ENCODE results near the gene WRAP73.

WRAP73 gene

GRCh38 chr1:3685222-3685621 is 35.3 kb upstream of the WRAP73 start:
- H2BK5ac ChIP-seq (ENCODE audit: low read length) = no peak overlapping the region
- no peak overlapping the region for H2BK15ac ChIP-seq (replicated peaks; ENCODE audit: low read depth)
- H3K27me3 ChIP-seq (ENCODE audit: insufficient read depth, low read length, poor library complexity) = no peaks in the 10 kb centered on the region
- H3K27ac ChIP-seq (ENCODE audit: low read depth, low read length) = no peak overlapping the region
- no peak overlapping the region for H4K5ac ChIP-seq (ENCODE audit: low read length)
- no peak overlapping the region for H4K8ac ChIP-seq (ENCODE audit: low read depth, low read length)
- H3K23ac ChIP-seq (ENCODE audit: low read length) = no peak overlapping the region
- no peaks in the 10 kb centered on the region for H3K36me3 ChIP-seq (ENCODE audit: control insufficient read depth, insufficient read depth, low read length)
- H3K4me1 ChIP-seq (ENCODE audit: control insufficient read depth, low read depth, low read length) = peaks cover 2% of the 10 kb centered on the region
- no peak overlapping the region for H3K4ac ChIP-seq (ENCODE audit: low read depth, low read length)
- H2AK5ac ChIP-seq (ENCODE audit: low read length) = no peak overlapping the region
- H2BK120ac ChIP-seq (ENCODE audit: low read depth, low read length) = no peak overlapping the region
- H3K79me2 ChIP-seq (ENCODE audit: control insufficient read depth, insufficient read depth, low read length) = no peaks in the 10 kb centered on the region
- H3K4me3 ChIP-seq (ENCODE audit: low read length) = no peak overlapping the region
- DNase-seq = no peak
- H3K9ac ChIP-seq (ENCODE audit: low read length) = no peak overlapping the region
- H3K18ac ChIP-seq (ENCODE audit: low read length) = no peak overlapping the region
- no CpG with 5 or more reads among the region's 14 CpGs for WGBS (ENCODE audit: extremely low coverage, insufficient coverage, low lambda C conversion rate)
- no peak overlapping the region for H3K4me2 ChIP-seq (ENCODE audit: low read length)
- H3K56ac ChIP-seq (ENCODE audit: low read length) = no peak overlapping the region
- H3K79me1 ChIP-seq (ENCODE audit: low read length) = no peaks in the 10 kb centered on the region

- no peak overlapping the region for H3K27ac ChIP-seq (ENCODE audit: low read depth, low read length)
- H2BK120ac ChIP-seq (ENCODE audit: low read depth, low read length) = no peak overlapping the region
- H4K5ac ChIP-seq (ENCODE audit: low read length) = no peak overlapping the region
- H4K8ac ChIP-seq (ENCODE audit: low read depth, low read length) = no peak overlapping the region
- H3K36me3 ChIP-seq (ENCODE audit: control insufficient read depth, insufficient read depth, low read length) = no peaks in the 10 kb centered on the region
- H3K4me2 ChIP-seq (ENCODE audit: low read length) = peak overlapping the region; percentile 52
- no CpG with 5 or more reads among the region's 26 CpGs for WGBS (ENCODE audit: extremely low coverage, insufficient coverage, low lambda C conversion rate)
- peak; percentile 58 for DNase-seq
- peak overlapping the region; percentile 30 for H3K23ac ChIP-seq (ENCODE audit: low read length)
- H3K79me1 ChIP-seq (ENCODE audit: low read length) = no peaks in the 10 kb centered on the region
- no peak overlapping the region for H3K4me3 ChIP-seq (ENCODE audit: low read length)
- no peaks in the 10 kb centered on the region for H3K27me3 ChIP-seq (ENCODE audit: insufficient read depth, low read length, poor library complexity)
- H2BK15ac ChIP-seq (replicated peaks; ENCODE audit: low read depth) = no peak overlapping the region
- H3K9ac ChIP-seq (ENCODE audit: low read length) = peak overlapping the region; percentile 61
- H3K18ac ChIP-seq (ENCODE audit: low read length) = no peak overlapping the region
- H3K4ac ChIP-seq (ENCODE audit: low read depth, low read length) = no peak overlapping the region
- no peak overlapping the region for H2AK5ac ChIP-seq (ENCODE audit: low read length)
- no peaks in the 10 kb centered on the region for H3K79me2 ChIP-seq (ENCODE audit: control insufficient read depth, insufficient read depth, low read length)
- H2BK5ac ChIP-seq (ENCODE audit: low read length) = no peak overlapping the region
- H3K4me1 ChIP-seq (ENCODE audit: control insufficient read depth, low read depth, low read length) = peaks cover 2% of the 10 kb centered on the region
- peak overlapping the region; percentile 73 for H3K56ac ChIP-seq (ENCODE audit: low read length)
Measured at GRCh38 chr1:3683992-3684391, 34.1 kb upstream of the WRAP73 start.

GRCh38 chr1:3683197-3683596 is 33.3 kb upstream of the WRAP73 start:
- H3K27ac ChIP-seq (ENCODE audit: low read depth, low read length) = no peak overlapping the region
- no CpG with 5 or more reads among the region's 1 CpG for WGBS (ENCODE audit: extremely low coverage, insufficient coverage, low lambda C conversion rate)
- H3K9ac ChIP-seq (ENCODE audit: low read length) = no peak overlapping the region
- H3K4me3 ChIP-seq (ENCODE audit: low read length) = no peak overlapping the region
- no peaks in the 10 kb centered on the region for H3K79me1 ChIP-seq (ENCODE audit: low read length)
- no peak overlapping the region for H2BK120ac ChIP-seq (ENCODE audit: low read depth, low read length)
- no peaks in the 10 kb centered on the region for H3K79me2 ChIP-seq (ENCODE audit: control insufficient read depth, insufficient read depth, low read length)
- no peaks in the 10 kb centered on the region for H3K27me3 ChIP-seq (ENCODE audit: insufficient read depth, low read length, poor library complexity)
- H2AK5ac ChIP-seq (ENCODE audit: low read length) = no peak overlapping the region
- no peak overlapping the region for H3K4ac ChIP-seq (ENCODE audit: low read depth, low read length)
- no peak overlapping the region for H2BK5ac ChIP-seq (ENCODE audit: low read length)
- H2BK15ac ChIP-seq (replicated peaks; ENCODE audit: low read depth) = no peak overlapping the region
- no peak overlapping the region for H3K23ac ChIP-seq (ENCODE audit: low read length)
- no peak overlapping the region for H3K4me2 ChIP-seq (ENCODE audit: low read length)
- no peak overlapping the region for H3K56ac ChIP-seq (ENCODE audit: low read length)
- H3K18ac ChIP-seq (ENCODE audit: low read length) = no peak overlapping the region
- H4K5ac ChIP-seq (ENCODE audit: low read length) = no peak overlapping the region
- DNase-seq = no peak
- H3K4me1 ChIP-seq (ENCODE audit: control insufficient read depth, low read depth, low read length) = peaks cover 1% of the 10 kb centered on the region
- H4K8ac ChIP-seq (ENCODE audit: low read depth, low read length) = no peak overlapping the region
- no peaks in the 10 kb centered on the region for H3K36me3 ChIP-seq (ENCODE audit: control insufficient read depth, insufficient read depth, low read length)

- Histone ChIP-seq H2AK5ac (ENCODE audit: low read length) (no peak overlapping the region), H3K9ac (ENCODE audit: low read length) (no peak overlapping the region), H4K5ac (ENCODE audit: low read length) (no peak overlapping the region), H3K18ac (ENCODE audit: low read length) (no peak overlapping the region), H3K56ac (ENCODE audit: low read length) (no peak overlapping the region), H3K4me2 (ENCODE audit: low read length) (no peak overlapping the region), H3K27ac (ENCODE audit: low read depth, low read length) (no peak overlapping the region), H3K27me3 (ENCODE audit: insufficient read depth, low read length, poor library complexity) (no peaks in the 10 kb centered on the region), H2BK5ac (ENCODE audit: low read length) (no peak overlapping the region), H3K36me3 (ENCODE audit: control insufficient read depth, insufficient read depth, low read length) (no peaks in the 10 kb centered on the region), H3K4ac (ENCODE audit: low read depth, low read length) (no peak overlapping the region), H3K4me3 (ENCODE audit: low read length) (no peak overlapping the region), H3K79me1 (ENCODE audit: low read length) (no peaks in the 10 kb centered on the region), H3K4me1 (ENCODE audit: control insufficient read depth, low read depth, low read length) (no peaks in the 10 kb centered on the region), H3K79me2 (ENCODE audit: control insufficient read depth, insufficient read depth, low read length) (no peaks in the 10 kb centered on the region), H2BK120ac (ENCODE audit: low read depth, low read length) (no peak overlapping the region), H2BK15ac (replicated peaks; ENCODE audit: low read depth) (no peak overlapping the region), H3K23ac (ENCODE audit: low read length) (no peak overlapping the region), H4K8ac (ENCODE audit: low read depth, low read length) (no peak overlapping the region)
- WGBS (ENCODE audit: extremely low coverage, insufficient coverage, low lambda C conversion rate) = no CpG with 5 or more reads among the region's 27 CpGs
- no peak for DNase-seq
Measured at GRCh38 chr1:3681898-3682806, 32.2 kb upstream of the WRAP73 start.

- Histone ChIP-seq H2BK120ac (ENCODE audit: low read depth, low read length) (no peak overlapping the region), H3K9ac (ENCODE audit: low read length) (no peak overlapping the region), H2BK5ac (ENCODE audit: low read length) (no peak overlapping the region), H4K8ac (ENCODE audit: low read depth, low read length) (no peak overlapping the region), H3K4ac (ENCODE audit: low read depth, low read length) (no peak overlapping the region), H3K4me2 (ENCODE audit: low read length) (no peak overlapping the region), H2AK5ac (ENCODE audit: low read length) (no peak overlapping the region), H3K18ac (ENCODE audit: low read length) (no peak overlapping the region), H3K27me3 (ENCODE audit: insufficient read depth, low read length, poor library complexity) (no peaks in the 10 kb centered on the region), H3K4me3 (ENCODE audit: low read length) (no peak overlapping the region), H3K79me2 (ENCODE audit: control insufficient read depth, insufficient read depth, low read length) (no peaks in the 10 kb centered on the region), H3K79me1 (ENCODE audit: low read length) (no peaks in the 10 kb centered on the region), H3K4me1 (ENCODE audit: control insufficient read depth, low read depth, low read length) (no peaks in the 10 kb centered on the region), H3K36me3 (ENCODE audit: control insufficient read depth, insufficient read depth, low read length) (no peaks in the 10 kb centered on the region), H3K56ac (ENCODE audit: low read length) (no peak overlapping the region), H2BK15ac (replicated peaks; ENCODE audit: low read depth) (no peak overlapping the region), H4K5ac (ENCODE audit: low read length) (no peak overlapping the region), H3K23ac (ENCODE audit: low read length) (no peak overlapping the region), H3K27ac (ENCODE audit: low read depth, low read length) (no peak overlapping the region)
- no peak for DNase-seq
- no CpG with 5 or more reads among the region's 19 CpGs for WGBS (ENCODE audit: extremely low coverage, insufficient coverage, low lambda C conversion rate)
Measured at GRCh38 chr1:3681231-3681897, 31.5 kb upstream of the WRAP73 start.

Data from mesendoderm (in vitro differentiated cells).